CD4-positive, alpha-beta memory T cell (primary cell): ENCODE measurements around the gene KIAA0319L. TPM values are rescaled to one million over a fixed set of nuclear protein-coding genes. Genes with fewer than 3 reads are reported as not detected.
A peak's percentile ranks its signal among the peaks of the same experiment; 100 is the strongest.

Experiments used
- CTCF ChIA-PET: fragments of 350-600 bp; sonication (Branson Sonifier 250); formaldehyde crosslinking; loops from one replicate; lab custom pipeline; 2021; ENCODE audit warnings: inconsistent platforms; ENCODE audit not compliant: partially characterized antibody; lab: Charles Lee
- POLR2A ChIA-PET: fragments of 350-600 bp; sonication (Branson Sonifier 250); formaldehyde crosslinking; loops from one replicate; lab custom pipeline; 2021; ENCODE audit not compliant: partially characterized antibody; lab: Charles Lee
- DNase-seq, 5 donors: peaks; one replicate each; pipeline versions ENCODE4 v3.0.0 to v3.0.0-alpha.2; 2020 to 2022; ENCODE audit warnings: mixed read lengths in 1 of 5
- H3K27ac ChIP-seq: one replicate; pipeline ENCODE4 v1.7.0; 2013; ENCODE audit warnings: low read depth, low read length
- H3K27me3 ChIP-seq: 2 replicates; pipeline ENCODE4 v1.7.0; 2013; ENCODE audit warnings: mild to moderate bottlenecking, low read length, moderate library complexity; ENCODE audit not compliant: insufficient read depth
- H3K36me3 ChIP-seq: 2 replicates; pipeline ENCODE4 v1.7.0; 2013; ENCODE audit warnings: mild to moderate bottlenecking, low read length, moderate library complexity; ENCODE audit not compliant: insufficient read depth
- H3K4me1 ChIP-seq: 2 replicates; pipeline ENCODE4 v1.7.0; 2013; ENCODE audit warnings: mild to moderate bottlenecking, low read length, moderate library complexity; ENCODE audit not compliant: insufficient read depth
- H3K4me3 ChIP-seq, 2 donors: one replicate each; pipeline ENCODE4 v1.7.0; 2013; ENCODE audit warnings: low read length in 2 of 2, mild to moderate bottlenecking in 1 of 2
- H3K9me3 ChIP-seq, 2 donors: one replicate each; pipeline ENCODE4 v1.7.0; 2013; ENCODE audit warnings: low read length in 2 of 2, control low read depth in 1 of 2; ENCODE audit not compliant: control insufficient read depth in 1 of 2
- H3K27ac Mint-ChIP-seq, 7 donors: one replicate each; pipeline ENCODE4 v1.8.0; 2020 to 2021; ENCODE audit warnings: mixed read lengths in 7 of 7, mild to moderate bottlenecking in 6 of 7, inconsistent platforms in 3 of 7, moderate library complexity in 3 of 7
- H3K27me3 Mint-ChIP-seq, 2 donors: one replicate each; pipeline ENCODE4 v1.8.0; 2020 to 2021; ENCODE audit warnings: mixed read lengths in 2 of 2
- H3K36me3 Mint-ChIP-seq, 2 donors: one replicate each; pipeline ENCODE4 v1.8.0; 2020 to 2021; ENCODE audit warnings: mixed read lengths in 2 of 2, inconsistent platforms in 1 of 2, mild to moderate bottlenecking in 1 of 2
- H3K4me1 Mint-ChIP-seq, 4 donors: one replicate each; pipeline ENCODE4 v1.8.0; 2020 to 2021; ENCODE audit warnings: mixed read lengths in 4 of 4, mild to moderate bottlenecking in 1 of 4
- H3K4me3 Mint-ChIP-seq, 8 donors: one replicate each; pipeline ENCODE4 v1.8.0; 2020 to 2021; ENCODE audit warnings: mixed read lengths in 8 of 8, mild to moderate bottlenecking in 7 of 8, moderate library complexity in 6 of 8, inconsistent platforms in 3 of 8
- H3K9me3 Mint-ChIP-seq, 8 donors: one replicate each; pipeline ENCODE4 v1.8.0; 2020 to 2021; ENCODE audit warnings: mixed read lengths in 8 of 8, mild to moderate bottlenecking in 5 of 8, inconsistent platforms in 3 of 8, moderate library complexity in 1 of 8
- intact Hi-C: fragments of 100-400 bp; cut with micrococcal nuclease; formaldehyde crosslinking; loops from one replicate; pipeline ENCODE4 v1.15.1; 2023
- polyA plus RNA-seq, 2 donors: library from polyadenylated mRNA; unstranded; fragments of 300-500 nt; fragmentation: Illumina TruSeq; gene quantifications; one replicate each; pipeline ENCODE4 v1.2.3, GENCODE V29; 2021
- total RNA-seq, 2 experiments: library from RNA; stranded (reverse); gene quantifications; one replicate each; pipeline ENCODE4 v1.2.3, GENCODE V29; 2021

The KIAA0319L gene
- total and polyA plus RNA-seq, 4 experiments from 2014 or later, result 12.7 to 82.9 (median 54.3) TPM

DNA sequence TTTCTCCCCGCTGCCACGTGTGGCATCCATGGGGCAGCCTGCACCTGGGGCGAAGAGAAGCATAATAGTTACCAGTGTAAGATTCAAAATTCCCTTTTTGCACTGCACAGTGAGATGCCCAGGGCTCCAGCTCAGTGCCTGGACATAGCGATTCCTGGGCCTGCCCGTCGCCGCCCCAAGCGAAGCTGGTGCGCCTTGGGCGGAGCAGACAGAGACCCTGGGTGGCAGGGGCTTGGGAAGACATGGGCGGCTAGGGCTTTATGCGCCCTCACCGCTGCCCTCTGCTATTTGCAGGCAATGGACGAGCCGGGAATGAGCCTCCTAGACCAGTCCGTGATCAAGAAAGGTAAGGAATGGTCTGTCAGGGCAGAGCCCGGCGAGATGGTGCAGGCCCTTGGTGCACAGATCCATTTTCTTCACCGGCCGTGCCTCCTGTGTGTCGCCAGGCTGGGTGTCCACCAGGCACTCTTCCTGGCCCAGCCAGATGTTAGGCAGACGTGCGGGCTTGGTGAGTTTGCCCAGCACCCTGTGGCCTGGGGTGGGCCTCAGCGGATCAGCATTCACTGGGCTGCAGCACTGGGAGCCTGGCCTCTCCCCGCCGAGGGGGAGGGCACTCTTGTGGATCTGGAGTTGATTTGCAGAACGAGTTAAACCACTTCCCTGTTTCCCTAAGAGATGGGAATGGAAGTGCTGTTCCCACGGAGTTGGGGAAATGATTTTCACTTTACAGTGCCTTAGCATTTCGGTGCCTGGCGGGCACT is 17.6 kb upstream of the KIAA0319L start:
- DNase-seq, result no peak
- no peaks in the 10 kb centered on the region for H3K27me3 ChIP-seq
- Mint-ChIP-seq H3K4me3 (peak overlapping the region in 2 of 8 donors; percentile 62 to 88), H3K9me3 (peaks cover 0 to 2% (median 0%) of the 10 kb centered on the region in 8 donors), H3K27ac (peak overlapping the region in 1 of 7 donors; percentile 11), H3K4me1 (peaks cover 13 to 37% (median 20%) of the 10 kb centered on the region in 4 donors), H3K36me3 (no peaks in the 10 kb centered on the region), H3K27me3 (peaks cover 1 to 2% of the 10 kb centered on the region in 2 donors)
- H3K9me3 ChIP-seq, result no peaks in the 10 kb centered on the region
- no peak overlapping the region for H3K4me3 ChIP-seq
- no peaks in the 10 kb centered on the region for H3K36me3 ChIP-seq
- peaks cover 28% of the 10 kb centered on the region for H3K4me1 ChIP-seq
- ChIA-PET CTCF (no interaction called here), POLR2A (no interaction called here)
- no peak overlapping the region for H3K27ac ChIP-seq
- intact Hi-C loops, result no loop called here

DNA sequence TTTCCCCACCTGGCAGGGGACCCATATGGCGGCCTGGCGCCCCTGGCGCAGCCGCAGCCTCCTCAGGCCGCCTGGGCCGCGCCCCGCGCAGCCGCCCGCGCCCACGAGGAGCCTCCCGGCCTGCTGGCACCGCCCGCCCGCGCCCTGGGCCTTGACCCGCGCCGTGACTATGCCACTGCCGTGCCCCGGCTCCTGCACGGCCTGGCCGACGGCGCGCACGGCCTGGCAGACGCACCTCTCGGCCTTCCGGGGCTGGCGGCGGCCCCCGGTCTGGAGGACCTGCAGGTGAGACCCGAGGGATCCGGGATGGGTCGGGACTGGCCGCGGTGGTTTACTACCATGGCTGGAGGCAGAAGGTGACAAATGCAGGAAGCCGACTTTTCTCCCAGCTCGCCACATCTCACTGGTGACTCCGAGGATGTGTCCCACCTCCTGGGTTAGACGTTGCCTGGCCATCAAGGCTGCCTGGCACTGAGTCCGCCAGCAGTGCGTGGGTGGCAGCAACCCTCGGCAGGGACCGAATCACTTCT is 17.0 kb upstream of the KIAA0319L start:
- ChIA-PET CTCF (interaction anchor here (1.1 kb wide), 1 partner anchor 9 kb away, joined by 3 read pairs; no protein-coding TSS in a partner anchor), POLR2A (interaction anchor here (1.3 to 2.4 kb wide), 2 partner anchors 9 to 17 kb away, joined by 3 to 9 read pairs; partner anchors contain the start of genes KIAA0319L and NCDN)
- Mint-ChIP-seq H3K27ac (no peak overlapping the region), H3K4me1 (peaks cover 13 to 37% (median 21%) of the 10 kb centered on the region in 4 donors), H3K36me3 (no peaks in the 10 kb centered on the region), H3K4me3 (peak overlapping the region in 1 of 8 donors; percentile 62), H3K9me3 (peaks cover 0 to 2% (median 0%) of the 10 kb centered on the region in 8 donors), H3K27me3 (peaks cover 1 to 2% of the 10 kb centered on the region in 2 donors)
- Histone ChIP-seq H3K27me3 (no peaks in the 10 kb centered on the region), H3K4me1 (peaks cover 28% of the 10 kb centered on the region), H3K4me3 (no peak overlapping the region), H3K36me3 (no peaks in the 10 kb centered on the region), H3K27ac (no peak overlapping the region), H3K9me3 (no peaks in the 10 kb centered on the region)
- DNase-seq, result no peak
- intact Hi-C loops, result no loop called here

DNA sequence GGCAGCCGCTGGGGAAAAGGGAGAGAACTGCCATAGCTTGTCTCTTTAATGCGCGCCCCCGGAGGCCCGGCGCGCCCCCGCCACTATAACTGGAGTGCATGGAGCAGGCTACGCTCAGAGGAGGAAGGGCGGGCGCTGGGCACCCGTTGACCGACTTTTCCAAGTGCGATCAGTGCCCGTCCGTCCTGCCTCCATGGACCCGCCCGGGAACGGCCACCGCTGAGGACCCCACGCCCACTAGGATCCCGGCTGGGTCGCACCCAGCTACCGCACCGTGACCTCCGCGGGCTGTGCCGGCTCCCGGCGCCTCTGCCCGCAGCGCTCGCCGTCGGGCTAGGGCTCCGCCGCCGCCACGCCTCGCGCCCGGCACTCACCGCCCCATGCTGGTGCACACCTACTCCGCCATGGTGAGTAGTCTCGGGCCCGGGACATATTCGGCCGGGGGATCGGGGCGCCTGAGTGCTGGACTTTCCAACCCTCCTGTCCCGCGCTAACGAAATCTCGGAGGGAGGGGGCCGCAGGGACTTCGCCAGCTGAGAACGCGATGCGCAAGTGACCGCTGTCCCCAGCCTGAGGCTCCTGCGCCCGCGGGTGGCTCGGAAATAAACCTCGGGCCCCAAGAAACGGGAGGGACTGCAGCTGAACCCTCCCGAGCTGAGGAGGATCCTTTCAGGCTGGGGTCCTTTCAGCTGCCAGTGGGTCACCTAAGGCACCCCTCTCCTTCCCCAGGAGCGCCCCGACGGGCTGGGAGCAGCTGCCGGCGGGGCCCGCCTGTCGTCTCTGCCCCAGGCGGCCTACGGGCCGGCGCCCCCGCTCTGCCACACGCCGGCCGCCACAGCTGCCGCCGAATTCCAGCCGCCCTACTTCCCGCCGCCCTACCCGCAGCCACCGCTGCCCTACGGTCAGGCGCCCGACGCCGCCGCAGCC is 16.3 kb upstream of the KIAA0319L start, which contains the start of gene TFAP2E:
TSS of gene TFAP2E (plus strand) at position 117 of the 927 bp plus-strand sequence. CDS start at position 381, 264 bp downstream.
- Mint-ChIP-seq H3K4me1 (peaks cover 13 to 43% (median 26%) of the 10 kb centered on the region in 4 donors), H3K9me3 (peaks cover 0 to 2% (median 0%) of the 10 kb centered on the region in 8 donors), H3K27me3 (peaks cover 1 to 2% of the 10 kb centered on the region in 2 donors), H3K27ac (peak within 1 kb of the TSS in 1 of 7 donors; percentile 6), H3K36me3 (no peaks in the 10 kb centered on the region), H3K4me3 (peak within 1 kb of the TSS in 5 of 8 donors; percentile 8 to 72 (median 47))
- Histone ChIP-seq H3K4me3 (no peak within 1 kb of the TSS), H3K36me3 (no peaks in the 10 kb centered on the region), H3K9me3 (no peaks in the 10 kb centered on the region), H3K27ac (no peak within 1 kb of the TSS), H3K27me3 (no peaks in the 10 kb centered on the region), H3K4me1 (peaks cover 27% of the 10 kb centered on the region)
- ChIA-PET CTCF (interaction anchor here (0.7 to 4.1 kb wide), 6 partner anchors 8 to 202 kb away, joined by 3 to 50 read pairs (median 14); no protein-coding TSS in a partner anchor), POLR2A (interaction anchor here (0.9 to 2.4 kb wide), 6 partner anchors 9 to 196 kb away, joined by 3 to 9 read pairs (median 3); partner anchors contain the start of genes CLSPN, KIAA0319L and NCDN)
- DNase-seq, result no peak
- intact Hi-C loops, result no loop called here

DNA sequence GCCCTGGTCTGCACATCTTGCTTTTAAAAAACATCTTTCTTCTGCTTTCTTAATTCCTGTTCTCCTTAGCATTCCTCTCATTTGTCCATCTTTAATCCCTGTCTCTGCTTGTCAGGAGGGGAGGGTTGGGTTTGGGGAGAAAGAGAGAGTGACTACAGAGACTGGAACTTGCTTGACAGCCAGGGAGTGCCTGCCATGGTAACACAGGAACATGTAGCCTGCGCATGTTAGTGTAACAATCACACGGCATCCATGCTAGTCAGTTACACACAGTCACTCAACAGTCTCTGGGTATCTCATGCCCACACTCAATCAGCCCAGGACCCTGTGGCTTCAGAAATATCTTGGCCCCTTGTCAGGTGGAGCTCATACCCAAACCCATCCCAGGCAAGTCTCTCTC is 15.1 kb upstream of the KIAA0319L start:
- H3K4me3 ChIP-seq, result no peak overlapping the region
- ChIA-PET POLR2A (interaction anchor here (1.2 to 2.4 kb wide), 3 partner anchors 15 to 197 kb away, joined by 3 to 9 read pairs (median 5); partner anchors contain the start of genes CLSPN, KIAA0319L and NCDN), CTCF (interaction anchor here (0.7 to 4.1 kb wide), 7 partner anchors 118 to 200 kb away, joined by 3 to 50 read pairs (median 6); no protein-coding TSS in a partner anchor)
- H3K9me3 ChIP-seq, result no peaks in the 10 kb centered on the region
- H3K4me3 Mint-ChIP-seq, result no peak overlapping the region
- no peaks in the 10 kb centered on the region for H3K36me3 ChIP-seq
- H3K36me3 Mint-ChIP-seq, result no peaks in the 10 kb centered on the region
- intact Hi-C loops, result no loop called here
- no peak for DNase-seq
- H3K27me3 ChIP-seq, result no peaks in the 10 kb centered on the region
- peaks cover 0 to 1% of the 10 kb centered on the region in 2 donors for H3K27me3 Mint-ChIP-seq
- no peak overlapping the region for H3K27ac ChIP-seq
- no peak overlapping the region for H3K27ac Mint-ChIP-seq
- H3K9me3 Mint-ChIP-seq, result peaks cover 0 to 2% (median 0%) of the 10 kb centered on the region in 8 donors
- H3K4me1 Mint-ChIP-seq, result peaks cover 7 to 33% (median 20%) of the 10 kb centered on the region in 4 donors
- peaks cover 20% of the 10 kb centered on the region for H3K4me1 ChIP-seq

DNA sequence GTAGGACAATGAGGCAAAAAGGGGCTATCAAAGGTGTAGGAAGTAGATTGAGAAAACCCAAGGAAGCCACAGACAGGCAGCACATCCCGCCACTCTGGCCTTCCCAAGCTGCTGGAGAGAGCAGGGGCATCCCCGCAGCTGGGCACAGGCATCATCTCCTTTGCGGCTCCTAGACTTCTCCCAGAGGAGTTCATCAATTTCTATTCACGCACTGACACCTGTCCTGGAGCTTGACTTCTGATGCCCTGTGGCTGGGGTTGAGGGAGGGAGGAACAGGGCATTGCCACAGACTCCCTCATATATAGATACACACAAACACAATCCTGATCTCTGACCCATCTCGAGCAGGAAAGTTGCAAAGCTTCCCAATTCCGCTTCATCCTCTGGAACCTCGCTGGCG is 14.1 kb upstream of the KIAA0319L start:
- Histone ChIP-seq H3K4me1 (peaks cover 11% of the 10 kb centered on the region), H3K4me3 (no peak overlapping the region), H3K9me3 (no peaks in the 10 kb centered on the region), H3K36me3 (no peaks in the 10 kb centered on the region), H3K27me3 (no peaks in the 10 kb centered on the region), H3K27ac (no peak overlapping the region)
- H3K27me3 Mint-ChIP-seq, result peaks cover 0 to 1% of the 10 kb centered on the region in 2 donors
- H3K4me3 Mint-ChIP-seq, result peak overlapping the region in 2 of 8 donors; percentile 38 to 42
- ChIA-PET POLR2A (interaction anchor here (1.4 kb wide), 1 partner anchor 144 kb away, joined by 4 read pairs; no protein-coding TSS in a partner anchor), CTCF (interaction anchor here (0.7 to 4.1 kb wide), 9 partner anchors 10 to 204 kb away, joined by 3 to 50 read pairs (median 6); no protein-coding TSS in a partner anchor)
- DNase-seq, result no peak
- intact Hi-C loops, result no loop called here
- peaks cover 0 to 2% (median 0%) of the 10 kb centered on the region in 8 donors for H3K9me3 Mint-ChIP-seq
- H3K4me1 Mint-ChIP-seq, result peaks cover 4 to 28% (median 17%) of the 10 kb centered on the region in 4 donors
- no peak overlapping the region for H3K27ac Mint-ChIP-seq
- peaks cover 0 to 3% of the 10 kb centered on the region in 2 donors for H3K36me3 Mint-ChIP-seq

DNA sequence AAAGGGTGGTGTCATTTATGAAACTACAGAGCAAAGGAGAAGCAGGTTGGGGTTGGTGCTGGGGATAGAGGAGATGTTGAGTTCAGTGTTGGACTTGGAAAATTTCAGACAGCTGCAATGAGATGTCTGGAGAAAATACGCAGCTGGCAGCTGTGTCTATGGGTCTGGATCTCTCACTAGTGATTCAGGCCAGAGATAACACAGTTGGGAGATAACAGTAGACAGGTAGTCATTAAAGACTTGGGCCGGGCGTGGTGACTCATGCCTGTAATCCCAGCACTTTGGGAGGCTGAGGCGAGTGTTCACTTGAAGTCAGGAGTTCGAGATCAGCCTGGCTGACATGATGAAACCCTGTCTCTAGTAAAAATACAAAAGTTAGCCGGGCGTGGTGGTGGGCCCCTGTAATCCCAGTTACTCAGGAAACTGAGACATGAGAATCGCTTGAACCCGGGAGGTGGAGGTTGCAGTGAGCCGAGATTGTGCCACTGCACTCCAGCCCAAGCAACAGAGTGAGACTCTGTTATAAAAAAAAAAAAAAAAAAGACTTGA is 13.5 kb upstream of the KIAA0319L start:
- CTCF ChIA-PET, result interaction anchor here (1.0 to 4.1 kb wide), 7 partner anchors 10 to 205 kb away, joined by 3 to 50 read pairs (median 8); no protein-coding TSS in a partner anchor
- H3K4me3 Mint-ChIP-seq, result no peak overlapping the region
- no peaks in the 10 kb centered on the region for H3K36me3 ChIP-seq
- POLR2A ChIA-PET, result interaction anchor here (0.7 to 1.4 kb wide), 3 partner anchors 145 to 201 kb away, joined by 3 to 4 read pairs (median 4); partner anchors contain the start of gene CLSPN
- no peaks in the 10 kb centered on the region for H3K27me3 ChIP-seq
- intact Hi-C loops, result no loop called here
- peaks cover 6% of the 10 kb centered on the region for H3K4me1 ChIP-seq
- DNase-seq, result no peak
- no peak overlapping the region for H3K4me3 ChIP-seq
- no peaks in the 10 kb centered on the region for H3K9me3 ChIP-seq
- peaks cover 0 to 2% (median 0%) of the 10 kb centered on the region in 8 donors for H3K9me3 Mint-ChIP-seq
- H3K27me3 Mint-ChIP-seq, result peaks cover 0 to 1% of the 10 kb centered on the region in 2 donors
- peaks cover 4 to 22% (median 13%) of the 10 kb centered on the region in 4 donors for H3K4me1 Mint-ChIP-seq
- no peak overlapping the region for H3K27ac ChIP-seq
- peaks cover 0 to 3% of the 10 kb centered on the region in 2 donors for H3K36me3 Mint-ChIP-seq
- peak overlapping the region in 3 of 7 donors; percentile 2 to 18 (median 12) for H3K27ac Mint-ChIP-seq
